Erythroblast (primary cell): ENCODE results near the gene GEMIN5.

Experiments
- GATA1 ChIP-seq: IDR thresholded peaks from 2 replicates; pipeline ENCODE4 v1.6.1; 2011; ENCODE audit warnings: low read depth, mild to moderate bottlenecking, control low read depth, low read length, moderate library complexity
- POLR2A ChIP-seq: IDR thresholded peaks from 2 replicates; pipeline ENCODE4 v1.6.1; 2011; ENCODE audit warnings: mild to moderate bottlenecking, low read length

DNA sequence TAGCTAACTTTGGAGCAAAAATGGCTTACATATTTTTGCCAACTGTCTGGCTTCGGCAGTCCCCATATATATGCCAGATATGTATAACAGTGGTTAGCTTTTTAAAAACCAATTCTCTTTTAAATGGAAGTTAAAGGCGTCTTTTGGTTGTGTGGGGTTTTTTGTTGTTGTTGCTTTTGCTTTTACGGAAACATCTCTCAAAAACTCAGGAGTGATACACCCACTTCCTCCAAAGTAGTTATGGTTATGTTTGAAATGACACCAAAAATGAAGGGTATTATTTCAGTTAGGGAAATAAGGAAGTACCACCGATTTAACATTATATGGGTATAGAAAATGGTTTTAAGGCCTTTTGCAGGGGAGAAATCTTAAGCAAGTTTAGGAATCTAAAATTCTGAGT is 77.2 kb downstream of the GEMIN5 start:
- TF ChIP-seq POLR2A (no peak), GATA1 (no peak)
